ENCODE measurements around the gene ADAM11. TPM values are rescaled to one million over a fixed set of nuclear protein-coding genes. Genes with fewer than 3 reads are reported as not detected.

Gene ADAM11
- polyA plus RNA-seq, 1 donor (not counting 4 experiments of a cell fraction or from before 2014, with no cell fraction given): 0.03 TPM

GRCh38 chr17:44768505-44769142 is 9.8 kb downstream of the ADAM11 start:
- H3K9me1 ChIP-seq (ENCODE audit: control insufficient read depth, extremely low read depth, insufficient read depth, low read length): no peaks in the 10 kb centered on the region
- DNase-seq (ENCODE audit: low read depth, low spot score) (no peak), FAIRE-seq (no peak)
- H3K27me3 ChIP-seq (ENCODE audit: control insufficient read depth, extremely low read depth, insufficient read depth, low read length): peaks cover 12% of the 10 kb centered on the region
- H3K27ac ChIP-seq (ENCODE audit: control insufficient read depth, insufficient read depth, low read length): no peak overlapping the region
- H3K4me3 ChIP-seq (ENCODE audit: control insufficient read depth in 2 of 3, extremely low read depth in 1 of 3, insufficient read depth in 2 of 3, low read depth in 1 of 3, low read length in 3 of 3): no peak overlapping the region
- no peak overlapping the region for H3K4me2 ChIP-seq (ENCODE audit: control insufficient read depth, extremely low read depth, insufficient read depth, low read depth, low read length)
- H3K4me1 ChIP-seq (ENCODE audit: control insufficient read depth, extremely low read depth, insufficient read depth, low read length): no peaks in the 10 kb centered on the region
- no peak for TF ChIP-seq CTCF (optimal IDR thresholded peaks at IDR 0.05 in 1 of 3, IDR thresholded peaks at IDR 0.05 in 1 of 3, conservative IDR thresholded peaks at IDR 0.05 in 1 of 3; ENCODE audit: extremely low read depth in 1 of 3, insufficient read depth in 2 of 3, low read length in 3 of 3)
- TF ChIP-seq EZH2 (IDR thresholded peaks at IDR 0.05; ENCODE audit: low read length): no peak
- no peaks in the 10 kb centered on the region for H4K20me1 ChIP-seq (ENCODE audit: control insufficient read depth, extremely low read depth, insufficient read depth, low read length)
- H3K36me3 ChIP-seq (ENCODE audit: control insufficient read depth in 2 of 2, extremely low read depth in 1 of 2, insufficient read depth in 2 of 2, low read length in 2 of 2): no peaks in the 10 kb centered on the region
- no peak overlapping the region for H2AFZ ChIP-seq (ENCODE audit: control insufficient read depth, low read length)
- H3K79me2 ChIP-seq (ENCODE audit: control insufficient read depth, insufficient read depth, low read length): no peaks in the 10 kb centered on the region
- dilution Hi-C loops (cut with MboI; ENCODE audit: extremely low pct_ligation_motif_present, low sequenced_read_pairs): no loop called here
- no peak overlapping the region for H3K9ac ChIP-seq (ENCODE audit: control insufficient read depth, extremely low read depth, insufficient read depth, low read length)
- H3K9me3 ChIP-seq (ENCODE audit: control insufficient read depth, low read depth, low read length): no peaks in the 10 kb centered on the region

GRCh38 chr17:44769230-44769629 is 10.4 kb downstream of the ADAM11 start:
- no peaks in the 10 kb centered on the region for H3K9me1 ChIP-seq (ENCODE audit: control insufficient read depth, extremely low read depth, insufficient read depth, low read length)
- peaks cover 12% of the 10 kb centered on the region for H3K27me3 ChIP-seq (ENCODE audit: control insufficient read depth, extremely low read depth, insufficient read depth, low read length)
- FAIRE-seq: no peak
- H3K27ac ChIP-seq (ENCODE audit: control insufficient read depth, insufficient read depth, low read length): no peak overlapping the region
- no peaks in the 10 kb centered on the region for H3K4me1 ChIP-seq (ENCODE audit: control insufficient read depth, extremely low read depth, insufficient read depth, low read length)
- dilution Hi-C loops (cut with MboI; ENCODE audit: extremely low pct_ligation_motif_present, low sequenced_read_pairs): no loop called here
- no peak overlapping the region for H3K4me3 ChIP-seq (ENCODE audit: control insufficient read depth in 2 of 3, extremely low read depth in 1 of 3, insufficient read depth in 2 of 3, low read depth in 1 of 3, low read length in 3 of 3)
- no peaks in the 10 kb centered on the region for H3K9me3 ChIP-seq (ENCODE audit: control insufficient read depth, low read depth, low read length)
- H3K79me2 ChIP-seq (ENCODE audit: control insufficient read depth, insufficient read depth, low read length): no peaks in the 10 kb centered on the region
- no peak overlapping the region for H3K9ac ChIP-seq (ENCODE audit: control insufficient read depth, extremely low read depth, insufficient read depth, low read length)
- no peaks in the 10 kb centered on the region for H3K36me3 ChIP-seq (ENCODE audit: control insufficient read depth in 2 of 2, extremely low read depth in 1 of 2, insufficient read depth in 2 of 2, low read length in 2 of 2)
- H4K20me1 ChIP-seq (ENCODE audit: control insufficient read depth, extremely low read depth, insufficient read depth, low read length): no peaks in the 10 kb centered on the region
- no peak for DNase-seq (ENCODE audit: low read depth, low spot score)
- TF ChIP-seq EZH2 (IDR thresholded peaks at IDR 0.05; ENCODE audit: low read length) (no peak), CTCF (optimal IDR thresholded peaks at IDR 0.05 in 1 of 3, IDR thresholded peaks at IDR 0.05 in 1 of 3, conservative IDR thresholded peaks at IDR 0.05 in 1 of 3; ENCODE audit: extremely low read depth in 1 of 3, insufficient read depth in 2 of 3, low read length in 3 of 3) (no peak)
- no peak overlapping the region for H3K4me2 ChIP-seq (ENCODE audit: control insufficient read depth, extremely low read depth, insufficient read depth, low read depth, low read length)
- no peak overlapping the region for H2AFZ ChIP-seq (ENCODE audit: control insufficient read depth, low read length)
